PC-3 (cell line): ENCODE measurements around the gene TMEM190.

ENCODE experiments used
- CTCF ChIP-seq: fragments of 300-600 bp; sonication (generic); conservative IDR thresholded peaks from 2 replicates; pipeline ENCODE4 v1.5.1; 2017; ENCODE audit warnings: antibody characterized with exemption, low read depth, mild to moderate bottlenecking, low read length
- EZH2 ChIP-seq: fragments of 300-600 bp; sonication (generic); IDR thresholded peaks from one replicate; pipeline ENCODE4 v1.6.1; 2017; ENCODE audit warnings: antibody characterized with exemption, mild to moderate bottlenecking, low read length; ENCODE audit not compliant: unreplicated experiment
- EZH2phosphoT487 ChIP-seq: fragments of 300-600 bp; sonication (generic); IDR thresholded peaks from 2 replicates; pipeline ENCODE4 v1.6.1; 2018; ENCODE audit warnings: mild to moderate bottlenecking, antibody characterized with exemption, low read length, borderline replicate concordance

GRCh38 chr19:55391702-55392615 lies 15.3 kb downstream of the TMEM190 start:
- TF ChIP-seq CTCF (no peak), EZH2 (no peak), EZH2phosphoT487 (no peak)
